Muscle layer of colon (tissue), 2 donors: Measurements from ENCODE around the gene CA9.

Source experiments
- H3K27ac ChIP-seq: one replicate; pipeline ENCODE4 v1.7.0; 2013; ENCODE audit warnings: low read depth, mild to moderate bottlenecking, low read length, moderate library complexity
- H3K27me3 ChIP-seq, 2 donors: one replicate each; pipeline ENCODE4 v1.7.0; 2013; ENCODE audit warnings: low read length in 2 of 2, mild to moderate bottlenecking in 2 of 2; ENCODE audit not compliant: insufficient read depth in 2 of 2, control insufficient read depth in 1 of 2
- H3K36me3 ChIP-seq: one replicate; pipeline ENCODE4 v1.7.0; 2013; ENCODE audit warnings: mild to moderate bottlenecking, low read length; ENCODE audit not compliant: insufficient read depth
- H3K4me1 ChIP-seq: one replicate; pipeline ENCODE4 v1.7.0; 2013; ENCODE audit warnings: mild to moderate bottlenecking, low read length; ENCODE audit not compliant: insufficient read depth
- H3K4me3 ChIP-seq, 2 donors: one replicate each; pipeline ENCODE4 v1.7.0; 2013; ENCODE audit warnings: low read length in 2 of 2, low read depth in 1 of 2, mild to moderate bottlenecking in 1 of 2, moderate library complexity in 1 of 2
- H3K9ac ChIP-seq: one replicate; pipeline ENCODE4 v1.7.0; 2013; ENCODE audit warnings: low read length
- H3K9me3 ChIP-seq: one replicate; pipeline ENCODE4 v1.7.0; 2013; ENCODE audit warnings: mild to moderate bottlenecking, low read length
- donor health status: abdominal sarcoma.
- donor health status: Adenocarcinoma of cecum.

Gene CA9

GRCh38 chr9:35700031-35700430 lies 26.3 kb downstream of the CA9 start:
- Histone ChIP-seq H3K4me3 (no peak overlapping the region), H3K9me3 (no peaks in the 10 kb centered on the region), H3K4me1 (peaks cover 8% of the 10 kb centered on the region), H3K36me3 (peaks cover 94% of the 10 kb centered on the region), H3K27ac (no peak overlapping the region), H3K9ac (no peak overlapping the region), H3K27me3 (no peaks in the 10 kb centered on the region)

- H3K27ac ChIP-seq = no peak overlapping the region
These were observed 27.2 kb downstream of the CA9 start for GRCh38 chr9:35700942-35701341.

GRCh38 chr9:35702696-35703095 lies 29.0 kb downstream of the CA9 start:
- H3K27ac ChIP-seq = no peak overlapping the region
- H3K36me3 ChIP-seq = peaks cover 98% of the 10 kb centered on the region
- no peak overlapping the region for H3K9ac ChIP-seq
- H3K27me3 ChIP-seq = no peaks in the 10 kb centered on the region
- H3K4me1 ChIP-seq = no peaks in the 10 kb centered on the region
- no peak overlapping the region for H3K4me3 ChIP-seq
- H3K9me3 ChIP-seq = no peaks in the 10 kb centered on the region

More at GRCh38 chr9:35700942-35701341, 27.2 kb downstream of the CA9 start:
- Histone ChIP-seq H3K9ac (no peak overlapping the region), H3K9me3 (no peaks in the 10 kb centered on the region), H3K4me3 (no peak overlapping the region), H3K36me3 (peaks cover 98% of the 10 kb centered on the region), H3K27me3 (no peaks in the 10 kb centered on the region), H3K4me1 (peaks cover 8% of the 10 kb centered on the region)

GRCh38 chr9:35703906-35704672 lies 30.4 kb downstream of the CA9 start:
- H3K9ac ChIP-seq = no peak overlapping the region
- no peaks in the 10 kb centered on the region for H3K4me1 ChIP-seq
- no peaks in the 10 kb centered on the region for H3K27me3 ChIP-seq
- H3K4me3 ChIP-seq = no peak overlapping the region
- no peaks in the 10 kb centered on the region for H3K9me3 ChIP-seq
- peaks cover 98% of the 10 kb centered on the region for H3K36me3 ChIP-seq
- no peak overlapping the region for H3K27ac ChIP-seq

GRCh38 chr9:35705372-35705771 lies 31.6 kb downstream of the CA9 start:
- no peaks in the 10 kb centered on the region for H3K4me1 ChIP-seq
- H3K9me3 ChIP-seq = no peaks in the 10 kb centered on the region
- no peak overlapping the region for H3K4me3 ChIP-seq
- H3K27ac ChIP-seq = no peak overlapping the region
- H3K36me3 ChIP-seq = peaks cover 90% of the 10 kb centered on the region
- no peak overlapping the region for H3K9ac ChIP-seq
- H3K27me3 ChIP-seq = no peaks in the 10 kb centered on the region

- no peak overlapping the region for H3K27ac ChIP-seq
- no peak overlapping the region for H3K9ac ChIP-seq
- no peaks in the 10 kb centered on the region for H3K4me1 ChIP-seq
- no peak overlapping the region for H3K4me3 ChIP-seq
- H3K36me3 ChIP-seq = peaks cover 90% of the 10 kb centered on the region
- no peaks in the 10 kb centered on the region for H3K9me3 ChIP-seq
- no peaks in the 10 kb centered on the region for H3K27me3 ChIP-seq
These were observed 32.2 kb downstream of the CA9 start for GRCh38 chr9:35705836-35706430.

GRCh38 chr9:35706951-35707350 lies 33.2 kb downstream of the CA9 start:
- no peaks in the 10 kb centered on the region for H3K9me3 ChIP-seq
- no peak overlapping the region for H3K9ac ChIP-seq
- H3K4me3 ChIP-seq = no peak overlapping the region
- H3K36me3 ChIP-seq = peaks cover 90% of the 10 kb centered on the region
- no peaks in the 10 kb centered on the region for H3K27me3 ChIP-seq
- H3K27ac ChIP-seq = no peak overlapping the region
- H3K4me1 ChIP-seq = no peaks in the 10 kb centered on the region

GRCh38 chr9:35708146-35708545 lies 34.4 kb downstream of the CA9 start:
- Histone ChIP-seq H3K9me3 (no peaks in the 10 kb centered on the region), H3K4me3 (no peak overlapping the region), H3K4me1 (no peaks in the 10 kb centered on the region), H3K36me3 (peaks cover 91% of the 10 kb centered on the region), H3K27ac (no peak overlapping the region), H3K9ac (no peak overlapping the region), H3K27me3 (no peaks in the 10 kb centered on the region)

- Histone ChIP-seq H3K27me3 (no peaks in the 10 kb centered on the region), H3K36me3 (peaks cover 91% of the 10 kb centered on the region), H3K4me3 (no peak overlapping the region), H3K9me3 (no peaks in the 10 kb centered on the region), H3K4me1 (no peaks in the 10 kb centered on the region), H3K27ac (no peak overlapping the region), H3K9ac (no peak overlapping the region)
These were observed 37.2 kb downstream of the CA9 start for GRCh38 chr9:35710818-35711500.

GRCh38 chr9:35711501-35712428 lies 38.0 kb downstream of the CA9 start:
- H3K9me3 ChIP-seq = no peaks in the 10 kb centered on the region
- H3K4me1 ChIP-seq = no peaks in the 10 kb centered on the region
- no peak overlapping the region for H3K9ac ChIP-seq
- peaks cover 91% of the 10 kb centered on the region for H3K36me3 ChIP-seq
- H3K4me3 ChIP-seq = no peak overlapping the region
- H3K27me3 ChIP-seq = no peaks in the 10 kb centered on the region
- H3K27ac ChIP-seq = no peak overlapping the region
